GM12878 (cell line): ENCODE results near the gene CA7. TPM values are rescaled to one million over a fixed set of nuclear protein-coding genes. Genes with fewer than 3 reads are reported as not detected.

Experiments
- ATAC-seq: fragments of 200-7000 bp; cut with Tn5 transposase; 3 replicates; pipeline ENCODE4 v1.9.1; 2020; ENCODE audit warnings: mild to moderate bottlenecking, moderate library complexity
- BruUV-seq: library from RNA; stranded (reverse); fragments of 400-500 nt; replicated peaks from 2 replicates; lab custom pipeline; 2021; lab: Mats Ljungman, UMichigan
- CTCF ChIA-PET: fragments of 300-600 bp; sonication (Branson Sonifier 250); formaldehyde crosslinking; extraction: SDS; loops from one replicate; lab custom pipeline; 2021; ENCODE audit warnings: inconsistent platforms; lab: Yijun Ruan, JAX
- POLR2A ChIA-PET: fragments of 350-600 bp; formaldehyde crosslinking; extraction: SDS; loops from one replicate; lab custom pipeline; 2021; ENCODE audit warnings: inconsistent platforms; lab: Charles Lee
- RAD21 ChIA-PET: fragments of 300-600 bp; sonication (Branson Sonifier 250); formaldehyde crosslinking; loops from one replicate; lab custom pipeline; 2023; ENCODE audit warnings: antibody characterized with exemption; ENCODE audit not compliant: unreplicated experiment; lab: Charles Lee
- SMC1A ChIA-PET: fragments of 300-600 bp; sonication (Branson Sonifier 250); formaldehyde crosslinking; loops from one replicate; lab custom pipeline; 2023; ENCODE audit not compliant: unreplicated experiment, uncharacterized antibody; lab: Charles Lee
- DNase-seq: peaks from one replicate; pipeline ENCODE4 v3.0.0-alpha.2; 2011; ENCODE audit warnings: low read depth, low spot score
- FAIRE-seq: peaks from 3 replicates; lab custom pipeline; 2011; peaks lifted over from hg19 to GRCh38; lab: Jason Lieb, UNC
- H2AFZ ChIP-seq: 2 replicates; pipeline ENCODE4 v1.6.0; 2011; ENCODE audit warnings: low read depth, low read length, control low read depth; ENCODE audit not compliant: control insufficient read depth
- H3K27ac ChIP-seq: 2 replicates; pipeline ENCODE4 v1.5.1; 2011; ENCODE audit warnings: control low read depth; ENCODE audit not compliant: control insufficient read depth, insufficient read depth
- H3K27me3 ChIP-seq, 2 experiments: replicated peaks in 1 of 2; 2 replicates each; pipeline versions ENCODE4 v1.6.0 to v1.6.1; 2011; ENCODE audit warnings: low read length in 1 of 2; ENCODE audit not compliant: control insufficient read depth in 2 of 2, insufficient read depth in 2 of 2
- H3K36me3 ChIP-seq, 2 experiments: 2 replicates each; pipeline ENCODE4 v1.5.1; 2011; ENCODE audit warnings: low read length in 1 of 2; ENCODE audit not compliant: control insufficient read depth in 2 of 2, insufficient read depth in 2 of 2
- H3K4me1 ChIP-seq: 2 replicates; pipeline ENCODE4 v1.6.1; 2011; ENCODE audit warnings: mild to moderate bottlenecking, low read length, moderate library complexity, mixed read lengths; ENCODE audit not compliant: control insufficient read depth, insufficient read depth
- H3K4me2 ChIP-seq: 2 replicates; pipeline ENCODE4 v1.6.0; 2011; ENCODE audit warnings: control low read depth; ENCODE audit not compliant: control insufficient read depth, insufficient read depth
- H3K4me3 ChIP-seq: fragments of 200-600 bp; sonication (generic); 2 replicates; pipeline ENCODE4 v1.5.1; 2016
- H3K79me2 ChIP-seq: 2 replicates; pipeline ENCODE4 v1.6.0; 2011; ENCODE audit warnings: low read length; ENCODE audit not compliant: control insufficient read depth, insufficient read depth
- H3K9ac ChIP-seq: 2 replicates; pipeline ENCODE4 v1.8.0; 2011; ENCODE audit warnings: low read length, control low read depth, mixed read lengths; ENCODE audit not compliant: control insufficient read depth, insufficient read depth
- H3K9me3 ChIP-seq: replicated peaks from 3 replicates; pipeline ENCODE4 v1.5.1; 2011; ENCODE audit warnings: mild to moderate bottlenecking, low read length; ENCODE audit not compliant: control insufficient read depth, insufficient read depth
- H4K20me1 ChIP-seq: 2 replicates; pipeline ENCODE4 v1.6.0; 2011; ENCODE audit not compliant: control insufficient read depth, insufficient read depth
- HDAC6 ChIP-seq: fragments of 200-600 bp; sonication (generic); IDR thresholded peaks from one replicate; pipeline ENCODE4 v1.8.0; 2017; ENCODE audit warnings: antibody characterized with exemption; ENCODE audit not compliant: unreplicated experiment
- HDGF ChIP-seq: fragments of 450-650 bp; IDR thresholded peaks from 2 replicates; pipeline ENCODE4 v1.6.1; 2016; ENCODE audit warnings: antibody characterized with exemption
- ZNF622 ChIP-seq: fragments of 450-650 bp; IDR thresholded peaks from 2 replicates; pipeline ENCODE4 v1.6.1; 2017; ENCODE audit warnings: mild to moderate bottlenecking, inconsistent platforms
- WGBS: methylation state at CpG from one replicate; pipeline ENCODE4 v1.1.6; 2016; ENCODE audit warnings: low lambda C conversion rate; ENCODE audit not compliant: insufficient replicate concordance, insufficient coverage; ENCODE audit errors: missing lambda C conversion rate; 5-methylcytosine and 5-hydroxymethylcytosine counted together
- in situ Hi-C: fragments of 300-500 bp; cut with MboI; formaldehyde crosslinking; loops from 9 replicates; pipeline ENCODE4 v1.14.3; 2018; ENCODE audit warnings: mixed read lengths
- intact Hi-C: fragments of 100-400 bp; cut with micrococcal nuclease; formaldehyde crosslinking; loops from one replicate; pipeline ENCODE4 v1.14.2; 2022; ENCODE audit not compliant: unreplicated experiment
- polyA plus RNA-seq, 11 experiments: library from polyadenylated mRNA; depleted of rRNA in 4 of 11; unstranded in 6 of 11; stranded (reverse) in 5 of 11; fragments of >200 nt; fragmentation: Nextera tagmentation in 4 of 11; fragmentation: Illumina TruSeq in 1 of 11; extraction: Ambion mirVana in 4 of 11; extraction: Trizol in 1 of 11; gene quantifications; 1 replicate in 1 of 11; 2 replicates in 10 of 11; pipeline versions ENCODE4 v1.2.1 to v1.2.3, GENCODE V29; 2011 to 2016; ENCODE audit warnings: inconsistent platforms in 2 of 11, missing spikeins in 2 of 11, low read depth in 1 of 11
- total RNA-seq, 4 experiments: library from RNA; depleted of rRNA in 3 of 4; stranded (reverse); fragments of >200 nt in 3 of 4; fragmentation: Illumina TruSeq in 1 of 4; extraction: Trizol in 1 of 4; gene quantifications; 2 replicates each; pipeline versions ENCODE4 v1.2.1 to v1.2.3, GENCODE V29; 2013 to 2021
- TF ChIP-seq, protein P1 (sequence below): fragments of 450-650 bp; conservative IDR thresholded peaks from 2 replicates; pipeline ENCODE4 v1.6.1; 2017; ENCODE audit warnings: mild to moderate bottlenecking, moderate library complexity

The CA7 gene
- total and polyA plus RNA-seq, 10 of the 15 experiments (the other 5 are each of a cell fraction or from before 2014, with no cell fraction given), result 0.04 TPM; not detected in 9

DNA sequence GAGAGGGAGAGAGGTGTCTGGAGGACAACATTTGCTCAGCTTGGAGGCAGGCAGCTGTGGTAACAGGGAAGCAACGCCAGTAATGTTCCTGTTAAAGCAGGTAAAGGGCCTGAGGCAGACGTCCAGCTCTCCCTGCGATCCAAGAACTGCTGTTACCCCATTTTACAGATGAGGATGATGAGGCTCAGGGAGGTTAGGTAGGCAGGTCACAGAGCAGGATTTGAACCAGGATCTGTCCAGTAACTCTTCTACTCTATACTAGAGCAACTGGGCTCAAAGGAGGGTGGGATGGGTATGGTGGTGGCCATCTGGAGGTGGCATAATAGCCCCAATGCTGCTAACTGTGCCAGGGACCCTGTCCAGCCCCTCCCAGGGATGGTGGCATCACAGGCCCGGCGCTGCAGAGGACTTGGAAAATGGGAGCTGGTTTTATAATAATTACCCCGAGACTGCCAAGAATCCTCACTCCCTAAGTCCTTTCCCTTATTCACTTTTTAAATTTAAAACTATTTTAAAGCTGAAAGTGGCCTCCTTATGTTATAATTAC is 12.0 kb downstream of the CA7 start:
- H3K27ac ChIP-seq, result no peak overlapping the region
- BruUV-seq, result no TSS peak
- H3K79me2 ChIP-seq, result no peaks in the 10 kb centered on the region
- H3K9ac ChIP-seq, result no peak overlapping the region
- H3K9me3 ChIP-seq, result no peaks in the 10 kb centered on the region
- no peaks in the 10 kb centered on the region for H3K36me3 ChIP-seq
- DNase-seq (no peak), ATAC-seq (no peak), FAIRE-seq (no peak)
- H3K4me1 ChIP-seq, result peaks cover 4% of the 10 kb centered on the region
- no peaks in the 10 kb centered on the region for H3K27me3 ChIP-seq
- no peak overlapping the region for H3K4me2 ChIP-seq
- in situ Hi-C loops, result no loop called here
- intact Hi-C loops, result no loop called here
- H4K20me1 ChIP-seq, result no peaks in the 10 kb centered on the region
- ChIA-PET CTCF (interaction anchor here (0.8 to 4.4 kb wide), 4 partner anchors 8 to 116 kb away, joined by 3 to 31 read pairs (median 4); partner anchors contain the start of gene NAE1), RAD21 (interaction anchor here (0.9 to 1.4 kb wide), 2 partner anchors 10 to 12 kb away, joined by 3 read pairs; no protein-coding TSS in a partner anchor), POLR2A (no interaction called here), SMC1A (interaction anchor here (0.6 kb wide), 1 partner anchor 414 kb away, joined by 3 read pairs; no protein-coding TSS in a partner anchor)
- 36% methylated on average over 6 of the region's 6 CpGs for WGBS
- no peak overlapping the region for H3K4me3 ChIP-seq
- TF ChIP-seq HDAC6, result no peak
- TF ChIP-seq, protein P1, sequence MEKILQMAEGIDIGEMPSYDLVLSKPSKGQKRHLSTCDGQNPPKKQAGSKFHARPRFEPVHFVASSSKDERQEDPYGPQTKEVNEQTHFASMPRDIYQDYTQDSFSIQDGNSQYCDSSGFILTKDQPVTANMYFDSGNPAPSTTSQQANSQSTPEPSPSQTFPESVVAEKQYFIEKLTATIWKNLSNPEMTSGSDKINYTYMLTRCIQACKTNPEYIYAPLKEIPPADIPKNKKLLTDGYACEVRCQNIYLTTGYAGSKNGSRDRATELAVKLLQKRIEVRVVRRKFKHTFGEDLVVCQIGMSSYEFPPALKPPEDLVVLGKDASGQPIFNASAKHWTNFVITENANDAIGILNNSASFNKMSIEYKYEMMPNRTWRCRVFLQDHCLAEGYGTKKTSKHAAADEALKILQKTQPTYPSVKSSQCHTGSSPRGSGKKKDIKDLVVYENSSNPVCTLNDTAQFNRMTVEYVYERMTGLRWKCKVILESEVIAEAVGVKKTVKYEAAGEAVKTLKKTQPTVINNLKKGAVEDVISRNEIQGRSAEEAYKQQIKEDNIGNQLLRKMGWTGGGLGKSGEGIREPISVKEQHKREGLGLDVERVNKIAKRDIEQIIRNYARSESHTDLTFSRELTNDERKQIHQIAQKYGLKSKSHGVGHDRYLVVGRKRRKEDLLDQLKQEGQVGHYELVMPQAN, result no peak
- no peak for TF ChIP-seq ZNF622
- TF ChIP-seq HDGF, result no peak
- H2AFZ ChIP-seq, result no peak overlapping the region
